Vagina (tissue), 2 donors: ENCODE data around the gene MYO1E. TPM values are rescaled to one million over a fixed set of nuclear protein-coding genes. Genes with fewer than 3 reads are reported as not detected.

ENCODE experiments used
- DNase-seq, 2 donors: peaks; one replicate each; pipeline ENCODE4 v3.0.0-alpha.2; 2017; ENCODE audit errors: extremely low spot score in 2 of 2
- H3K27ac ChIP-seq: fragments of 200-600 bp; sonication (generic); one replicate; pipeline ENCODE4 v1.5.1; 2019
- H3K27me3 ChIP-seq: fragments of 200-600 bp; sonication (generic); one replicate; pipeline ENCODE4 v1.5.1; 2019
- H3K36me3 ChIP-seq, 2 donors: fragments of 200-600 bp; sonication (generic); one replicate each; pipeline ENCODE4 v1.5.1; 2017 to 2019
- H3K4me1 ChIP-seq: fragments of 200-600 bp; sonication (generic); one replicate; pipeline ENCODE4 v1.5.1; 2019
- H3K4me3 ChIP-seq, 2 donors: fragments of 200-600 bp; sonication (generic); 1 replicate in 1 of 2; 2 replicates in 1 of 2; pipeline ENCODE4 v1.5.1; 2016 to 2019
- H3K9me3 ChIP-seq: fragments of 200-600 bp; sonication (generic); one replicate; pipeline ENCODE4 v1.5.1; 2019
- CTCF ChIP-seq, 3 experiments: fragments of 450-650 bp in 2 of 3; fragments of 200-600 bp in 1 of 3; sonication (generic) in 1 of 3; IDR thresholded peaks; one replicate each; pipeline ENCODE4 v1.5.1; 2017 to 2019; ENCODE audit warnings: antibody characterized with exemption in 3 of 3, mild to moderate bottlenecking in 2 of 3, moderate library complexity in 2 of 3
- POLR2A ChIP-seq, 2 donors: fragments of 450-650 bp; IDR thresholded peaks; one replicate each; pipeline ENCODE4 v1.6.1; 2017; ENCODE audit warnings: antibody characterized with exemption in 2 of 2, mild to moderate bottlenecking in 2 of 2, moderate library complexity in 2 of 2
- POLR2AphosphoS5 ChIP-seq, 2 donors: sonication (generic); formaldehyde crosslinking; IDR thresholded peaks; one replicate each; pipeline ENCODE4 v1.9.0; 2017; ENCODE audit warnings: antibody characterized with exemption in 2 of 2, mild to moderate bottlenecking in 2 of 2, low read depth in 1 of 2; ENCODE audit not compliant: insufficient read depth in 1 of 2
- intact Hi-C: fragments of 100-400 bp; cut with DNase I; formaldehyde crosslinking; loops from one replicate; pipeline ENCODE4 v1.15.1; 2023
- total RNA-seq: library from RNA; depleted of rRNA; stranded (reverse); fragments of >200 nt; gene quantifications from one replicate; pipeline ENCODE4 v1.2.3, GENCODE V29; 2016

MYO1E gene
- total RNA-seq, 1 donor from 2014 or later = 16.9 TPM

- H3K4me3 ChIP-seq = peak overlapping the region; percentile 60 to 88
- H3K36me3 ChIP-seq = no peaks in the 10 kb centered on the region
- H3K27ac ChIP-seq = peak overlapping the region; percentile 96
- TF ChIP-seq CTCF (IDR thresholded peaks at IDR 0.05) (no peak), POLR2A (IDR thresholded peaks at IDR 0.05) (no peak), POLR2AphosphoS5 (IDR thresholded peaks at IDR 0.05; ENCODE audit: insufficient read depth in 1 of 2, low read depth in 1 of 2) (no peak)
- no peak for DNase-seq
- H3K27me3 ChIP-seq = no peaks in the 10 kb centered on the region
- peaks cover 40% of the 10 kb centered on the region for H3K4me1 ChIP-seq
- intact Hi-C loops = loop anchor here (10.0 kb wide), 1 partner anchor 77 kb away; no protein-coding TSS in a partner anchor
- no peaks in the 10 kb centered on the region for H3K9me3 ChIP-seq
Measured at GRCh38 chr15:59371458-59372351, 966 bp downstream of the MYO1E start.

- no peaks in the 10 kb centered on the region for H3K27me3 ChIP-seq
- intact Hi-C loops = no loop called here
- H3K4me1 ChIP-seq = peaks cover 47% of the 10 kb centered on the region
- TF ChIP-seq POLR2A (IDR thresholded peaks at IDR 0.05) (no peak), POLR2AphosphoS5 (IDR thresholded peaks at IDR 0.05; ENCODE audit: insufficient read depth in 1 of 2, low read depth in 1 of 2) (no peak), CTCF (IDR thresholded peaks at IDR 0.05) (no peak)
- H3K36me3 ChIP-seq = no peaks in the 10 kb centered on the region
- DNase-seq = no peak
- H3K4me3 ChIP-seq = no peak overlapping the region
- no peak overlapping the region for H3K27ac ChIP-seq
- no peaks in the 10 kb centered on the region for H3K9me3 ChIP-seq
Measured at GRCh38 chr15:59369597-59369996, 3.1 kb downstream of the MYO1E start.

GRCh38 chr15:59367022-59367451 is 5.6 kb downstream of the MYO1E start:
- Histone ChIP-seq H3K4me1 (peaks cover 38% of the 10 kb centered on the region), H3K27me3 (no peaks in the 10 kb centered on the region), H3K4me3 (no peak overlapping the region), H3K27ac (no peak overlapping the region), H3K36me3 (no peaks in the 10 kb centered on the region), H3K9me3 (no peaks in the 10 kb centered on the region)
- DNase-seq = no peak
- intact Hi-C loops = no loop called here
- no peak for TF ChIP-seq POLR2AphosphoS5 (IDR thresholded peaks at IDR 0.05; ENCODE audit: insufficient read depth in 1 of 2, low read depth in 1 of 2)
- TF ChIP-seq POLR2A (IDR thresholded peaks at IDR 0.05) = no peak
- TF ChIP-seq CTCF (IDR thresholded peaks at IDR 0.05) = no peak

- no peak for DNase-seq
- intact Hi-C loops = no loop called here
- Histone ChIP-seq H3K27ac (no peak overlapping the region), H3K4me3 (no peak overlapping the region), H3K9me3 (no peaks in the 10 kb centered on the region), H3K27me3 (no peaks in the 10 kb centered on the region), H3K4me1 (peaks cover 38% of the 10 kb centered on the region), H3K36me3 (no peaks in the 10 kb centered on the region)
- no peak for TF ChIP-seq POLR2AphosphoS5 (IDR thresholded peaks at IDR 0.05; ENCODE audit: insufficient read depth in 1 of 2, low read depth in 1 of 2)
- TF ChIP-seq CTCF (IDR thresholded peaks at IDR 0.05) = no peak
- no peak for TF ChIP-seq POLR2A (IDR thresholded peaks at IDR 0.05)
Measured at GRCh38 chr15:59366333-59367021, 6.2 kb downstream of the MYO1E start.
